BLaER1 treated with 17β-estradiol and CSF1 and Interleukin-3, amounts not matched to agents 10 nM and 100 nM (cell line): ENCODE data around the gene SNRNP200.

Experiments used
- H3K27ac ChIP-seq, 11 experiments: shearing (Covaris generic); formaldehyde crosslinking; 2 replicates each; pipeline ENCODE4 v1.8.1; 2022
- H3K27me3 ChIP-seq, 11 experiments: shearing (Covaris generic); formaldehyde crosslinking; 2 replicates each; pipeline ENCODE4 v1.8.1; 2022
- H3K36me3 ChIP-seq, 11 experiments: shearing (Covaris generic); formaldehyde crosslinking; 2 replicates each; pipeline ENCODE4 v1.8.1; 2022
- H3K4me1 ChIP-seq, 10 experiments: shearing (Covaris generic); formaldehyde crosslinking; 2 replicates each; pipeline ENCODE4 v1.8.1; 2022
- H3K4me2 ChIP-seq, 11 experiments: shearing (Covaris generic); formaldehyde crosslinking; 2 replicates each; pipeline ENCODE4 v1.8.1; 2022
- H3K4me3 ChIP-seq, 10 experiments: shearing (Covaris generic); formaldehyde crosslinking; 2 replicates each; pipeline ENCODE4 v1.8.1; 2022
- H3K9ac ChIP-seq, 11 experiments: shearing (Covaris generic); formaldehyde crosslinking; 2 replicates each; pipeline ENCODE4 v1.8.1; 2022
- H3K9me3 ChIP-seq, 11 experiments: shearing (Covaris generic); formaldehyde crosslinking; replicated peaks in 1 of 11; 2 replicates each; pipeline ENCODE4 v1.8.1; 2022
- H4K20me1 ChIP-seq, 11 experiments: shearing (Covaris generic); formaldehyde crosslinking; 2 replicates each; pipeline ENCODE4 v1.8.1; 2022
- Cebpa-rat ChIP-seq, 11 experiments: shearing (Covaris generic); IDR thresholded peaks; 2 replicates each; pipeline ENCODE4 v1.8.1; 2022

Gene SNRNP200

DNA sequence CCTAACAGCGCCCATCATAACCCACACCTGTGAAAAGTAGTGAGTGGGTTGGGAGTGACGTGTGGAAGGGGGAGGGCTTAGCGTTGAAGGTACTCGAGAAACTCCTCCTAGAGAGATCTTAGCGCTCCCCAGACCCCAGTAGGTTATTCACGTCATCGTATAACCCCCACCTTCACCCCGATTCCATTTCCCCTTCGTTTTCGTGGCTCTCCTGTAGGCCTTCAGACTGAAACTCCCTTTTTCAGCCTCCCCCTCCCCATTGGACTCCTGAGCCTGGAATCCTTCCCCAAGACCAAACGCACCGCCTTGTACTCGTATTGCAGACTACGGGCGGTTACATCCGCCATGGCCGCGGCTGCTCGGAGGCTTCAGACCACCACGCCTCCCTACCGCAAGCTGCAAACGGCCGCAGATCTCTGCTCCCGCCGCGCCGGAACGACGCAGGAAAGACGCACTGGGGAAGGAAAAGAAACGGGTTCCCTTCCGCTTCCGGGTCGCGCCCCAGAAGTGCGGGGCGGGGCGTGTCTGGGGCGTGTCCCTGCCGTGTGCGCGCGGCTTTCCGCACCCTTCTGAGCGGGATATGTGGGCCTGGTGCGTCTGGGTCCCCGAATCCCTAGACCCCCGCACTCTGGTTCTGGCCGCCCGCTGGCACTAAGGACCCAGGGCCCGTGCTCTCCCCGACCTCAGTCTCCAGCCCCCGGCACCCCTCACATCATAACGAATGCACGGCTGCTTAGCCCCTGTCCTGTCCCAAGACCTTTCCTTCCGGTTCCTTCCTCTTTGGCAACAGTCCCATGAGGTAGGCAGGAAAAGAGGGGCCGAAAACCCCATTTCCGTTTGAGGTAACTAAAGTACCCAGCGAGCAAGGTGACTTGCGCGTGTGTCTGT lies at the start of gene SNRNP200:
SNRNP200 (minus strand) TSS at position 456 of the 888 bp plus-strand sequence; CDS start at position 347, 109 bp downstream.
- no peaks in the 10 kb centered on the region for H3K9me3 ChIP-seq
- peaks cover 36 to 78% (median 53%) of the 10 kb centered on the region in 11 experiments for H3K36me3 ChIP-seq
- peak within 1 kb of the TSS; percentile 85 to 93 (median 89) for H3K9ac ChIP-seq
- H3K4me1 ChIP-seq, result peaks cover 39 to 65% (median 54%) of the 10 kb centered on the region in 10 experiments
- TF ChIP-seq Cebpa-rat (IDR thresholded peaks at IDR 0.05), result no peak
- peak within 1 kb of the TSS; percentile 79 to 91 (median 86) for H3K4me3 ChIP-seq
- peaks cover 9 to 40% (median 33%) of the 10 kb centered on the region in 11 experiments; a peak in 19 of 22 replicates for H4K20me1 ChIP-seq
- no peaks in the 10 kb centered on the region for H3K27me3 ChIP-seq
- peak within 1 kb of the TSS; percentile 80 to 96 (median 88) for H3K27ac ChIP-seq
- peak within 1 kb of the TSS; percentile 83 to 98 (median 94) for H3K4me2 ChIP-seq

GRCh38 chr2:96354492-96354891 lies 49.1 kb upstream of the SNRNP200 start:
- Histone ChIP-seq H3K4me2 (peak overlapping the region in 10 of 11 experiments; percentile 65 to 87 (median 73); a peak in 15 of 22 replicates), H4K20me1 (peaks cover 0 to 32% (median 3%) of the 10 kb centered on the region in 11 experiments; a peak in 6 of 22 replicates), H3K27me3 (no peaks in the 10 kb centered on the region), H3K4me3 (no peak overlapping the region), H3K9me3 (no peaks in the 10 kb centered on the region), H3K36me3 (peaks cover 15 to 100% (median 95%) of the 10 kb centered on the region in 11 experiments), H3K9ac (peak overlapping the region in 1 of 11 experiments; percentile 49; a peak in 1 of 22 replicates), H3K4me1 (peaks cover 23 to 35% (median 29%) of the 10 kb centered on the region in 10 experiments), H3K27ac (peak overlapping the region in 7 of 11 experiments; percentile 39 to 68 (median 56); a peak in 5 of 22 replicates)
- no peak for TF ChIP-seq Cebpa-rat (IDR thresholded peaks at IDR 0.05)

DNA sequence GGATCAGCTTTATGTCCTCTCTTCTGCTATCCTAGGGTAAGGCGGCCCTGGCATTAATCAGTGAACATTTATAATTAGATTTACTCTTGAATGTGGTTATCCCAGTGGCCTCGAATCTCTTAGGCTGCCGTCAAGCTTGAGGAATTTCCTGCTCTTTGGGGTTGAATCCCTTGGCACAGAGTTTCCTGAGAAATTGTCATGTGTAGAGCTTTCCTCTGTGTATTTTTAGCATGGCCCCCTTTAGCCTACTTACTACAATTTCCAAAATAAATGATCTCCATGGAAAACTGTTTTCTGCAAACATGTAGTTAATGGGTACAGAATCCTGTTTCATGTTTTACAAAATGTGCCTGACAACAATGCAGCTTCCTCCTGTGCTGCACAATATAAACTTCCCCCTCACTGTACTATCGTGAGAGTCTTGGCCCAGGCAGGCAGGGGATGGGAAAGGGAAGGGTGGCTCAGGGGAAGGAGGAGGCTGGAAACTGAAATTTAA lies 48.3 kb upstream of the SNRNP200 start:
- H3K9me3 ChIP-seq, result no peaks in the 10 kb centered on the region
- peaks cover 18 to 100% (median 95%) of the 10 kb centered on the region in 11 experiments for H3K36me3 ChIP-seq
- H3K4me3 ChIP-seq, result 0 out of 20 replicates have a peak overlapping the region, but pooled peaks of 1 of the 10 experiments have one; percentile 5
- peaks cover 0 to 32% (median 3%) of the 10 kb centered on the region in 11 experiments; a peak in 5 of 22 replicates for H4K20me1 ChIP-seq
- peak overlapping the region in 8 of 11 experiments; percentile 12 to 53 (median 36); a peak in 12 of 22 replicates for H3K9ac ChIP-seq
- H3K27ac ChIP-seq, result peak overlapping the region; percentile 0 to 68 (median 49); a peak in 18 of 22 replicates
- H3K4me1 ChIP-seq, result peaks cover 23 to 35% (median 28%) of the 10 kb centered on the region in 10 experiments
- H3K27me3 ChIP-seq, result no peaks in the 10 kb centered on the region
- no peak for TF ChIP-seq Cebpa-rat (IDR thresholded peaks at IDR 0.05)
- H3K4me2 ChIP-seq, result peak overlapping the region; percentile 65 to 87 (median 73)

GRCh38 chr2:96353032-96353561 lies 47.8 kb upstream of the SNRNP200 start:
- Histone ChIP-seq H3K4me2 (peak overlapping the region; percentile 65 to 87 (median 73)), H3K27ac (peak overlapping the region; percentile 0 to 68 (median 49); a peak in 17 of 22 replicates), H3K9ac (peak overlapping the region in 8 of 11 experiments; percentile 12 to 53 (median 36); a peak in 10 of 22 replicates), H3K9me3 (no peaks in the 10 kb centered on the region), H3K36me3 (peaks cover 18 to 100% (median 95%) of the 10 kb centered on the region in 11 experiments), H4K20me1 (peaks cover 0 to 32% (median 3%) of the 10 kb centered on the region in 11 experiments; a peak in 5 of 22 replicates), H3K4me1 (peaks cover 23 to 35% (median 28%) of the 10 kb centered on the region in 10 experiments), H3K27me3 (no peaks in the 10 kb centered on the region), H3K4me3 (0 out of 20 replicates have a peak overlapping the region, but pooled peaks of 1 of the 10 experiments have one; percentile 5)
- TF ChIP-seq Cebpa-rat (IDR thresholded peaks at IDR 0.05), result no peak

DNA sequence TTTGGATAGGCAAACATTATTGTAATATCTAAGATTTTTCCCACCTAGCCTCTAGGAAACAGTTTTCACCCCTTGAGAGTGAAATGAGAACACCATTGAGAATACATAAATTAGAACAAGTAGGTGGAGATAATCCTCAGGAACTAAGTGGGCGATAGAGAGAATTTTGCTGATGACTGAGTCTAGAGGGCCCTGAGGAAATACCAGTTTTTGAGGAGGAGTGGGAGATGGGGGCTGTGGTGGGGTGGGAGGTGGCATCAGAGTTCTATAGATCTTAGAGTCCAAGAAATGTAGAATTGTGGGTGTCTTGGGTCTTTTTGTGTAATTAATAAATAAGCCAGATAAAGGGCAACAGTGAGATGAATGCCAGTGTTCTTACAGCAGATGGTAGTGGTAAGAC lies 42.0 kb upstream of the SNRNP200 start:
- H3K4me1 ChIP-seq, result peaks cover 5 to 24% (median 7%) of the 10 kb centered on the region in 10 experiments; a peak in 19 of 20 replicates
- H3K9ac ChIP-seq, result no peak overlapping the region
- peaks cover 18 to 100% (median 100%) of the 10 kb centered on the region in 11 experiments for H3K36me3 ChIP-seq

GRCh38 chr2:96345868-96346462 lies 40.6 kb upstream of the SNRNP200 start:
- Histone ChIP-seq H3K9me3 (no peaks in the 10 kb centered on the region), H4K20me1 (peaks cover 0 to 43% (median 15%) of the 10 kb centered on the region in 11 experiments; a peak in 15 of 22 replicates), H3K4me2 (peak overlapping the region in 2 of 11 experiments; percentile 18 to 36; a peak in 2 of 22 replicates), H3K4me3 (no peak overlapping the region), H3K36me3 (peaks cover 22 to 100% (median 100%) of the 10 kb centered on the region in 11 experiments), H3K4me1 (peaks cover 0 to 23% (median 0%) of the 10 kb centered on the region in 10 experiments; a peak in 3 of 20 replicates), H3K9ac (no peak overlapping the region), H3K27ac (no peak overlapping the region), H3K27me3 (no peaks in the 10 kb centered on the region)
- no peak for TF ChIP-seq Cebpa-rat (IDR thresholded peaks at IDR 0.05)

More for the DNA sequence above, 42.0 kb upstream of the SNRNP200 start:
- no peaks in the 10 kb centered on the region for H3K9me3 ChIP-seq
- H4K20me1 ChIP-seq, result peaks cover 0 to 43% (median under 1%) of the 10 kb centered on the region in 11 experiments; a peak in 9 of 22 replicates
- no peak overlapping the region for H3K4me2 ChIP-seq
- no peak for TF ChIP-seq Cebpa-rat (IDR thresholded peaks at IDR 0.05)
- no peak overlapping the region for H3K27ac ChIP-seq
- H3K4me3 ChIP-seq, result no peak overlapping the region
- H3K27me3 ChIP-seq, result no peaks in the 10 kb centered on the region

DNA sequence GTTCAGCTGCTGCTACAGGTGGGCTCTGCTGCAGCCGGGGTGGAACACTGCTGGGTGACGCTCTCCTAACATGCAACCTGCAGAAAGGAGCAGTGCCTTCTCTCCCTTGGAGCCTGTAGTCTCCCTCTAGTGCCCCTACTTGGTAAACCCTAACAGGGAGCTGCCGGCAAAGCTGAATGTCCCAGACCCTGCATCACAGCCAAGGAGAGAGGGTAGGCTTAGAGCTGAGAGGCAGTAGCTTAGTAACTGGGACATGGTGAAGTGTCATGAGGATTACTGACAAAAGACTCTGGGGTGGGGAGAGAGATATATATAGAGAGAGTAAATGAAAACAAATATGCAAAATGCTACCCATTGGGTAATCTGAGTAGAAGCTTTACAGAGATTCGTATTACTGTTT lies 40.1 kb upstream of the SNRNP200 start:
- Histone ChIP-seq H3K9me3 (no peaks in the 10 kb centered on the region), H3K36me3 (peaks cover 16 to 100% (median 96%) of the 10 kb centered on the region in 11 experiments), H3K27ac (no peak overlapping the region), H3K4me2 (no peak overlapping the region), H3K4me3 (no peak overlapping the region), H3K4me1 (peaks cover 0 to 23% (median 0%) of the 10 kb centered on the region in 10 experiments; a peak in 4 of 20 replicates), H4K20me1 (peaks cover 0 to 42% (median 18%) of the 10 kb centered on the region in 11 experiments; a peak in 15 of 22 replicates), H3K9ac (no peak overlapping the region), H3K27me3 (no peaks in the 10 kb centered on the region)
- TF ChIP-seq Cebpa-rat (IDR thresholded peaks at IDR 0.05), result no peak

DNA sequence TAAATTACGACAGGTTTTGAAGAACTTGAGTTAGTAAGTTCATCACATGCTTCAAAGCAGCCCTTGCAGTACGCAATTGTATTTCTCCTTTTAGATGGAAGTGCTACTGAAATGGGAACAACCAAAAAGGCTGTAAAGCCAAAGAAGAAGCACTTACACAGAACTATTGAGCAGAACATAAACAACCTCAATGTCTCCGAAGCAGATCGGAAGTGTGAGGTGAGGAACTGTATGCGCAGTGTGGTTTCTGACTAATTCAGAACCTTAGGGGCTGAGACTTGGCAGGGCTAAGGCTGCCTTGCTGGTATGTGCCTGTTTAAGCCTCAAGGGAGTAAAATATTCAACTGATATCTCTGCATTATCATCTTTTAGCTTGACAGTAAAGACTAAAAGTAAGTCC lies 38.7 kb upstream of the SNRNP200 start:
- no peak overlapping the region for H3K4me2 ChIP-seq
- TF ChIP-seq Cebpa-rat (IDR thresholded peaks at IDR 0.05), result no peak
- H3K9ac ChIP-seq, result peak overlapping the region in 1 of 11 experiments; percentile 38; a peak in 1 of 22 replicates
- H3K4me1 ChIP-seq, result peaks cover 0 to 29% (median 1%) of the 10 kb centered on the region in 10 experiments; a peak in 8 of 20 replicates
- H3K27me3 ChIP-seq, result no peaks in the 10 kb centered on the region
- H3K27ac ChIP-seq, result no peak overlapping the region
- H4K20me1 ChIP-seq, result peaks cover 0 to 54% (median 20%) of the 10 kb centered on the region in 11 experiments; a peak in 15 of 22 replicates
- H3K9me3 ChIP-seq, result no peaks in the 10 kb centered on the region
- H3K4me3 ChIP-seq, result no peak overlapping the region
- peaks cover 5 to 100% (median 94%) of the 10 kb centered on the region in 11 experiments for H3K36me3 ChIP-seq
